Measurements from ENCODE around the gene CAMTA1.

Gene CAMTA1

DNA sequence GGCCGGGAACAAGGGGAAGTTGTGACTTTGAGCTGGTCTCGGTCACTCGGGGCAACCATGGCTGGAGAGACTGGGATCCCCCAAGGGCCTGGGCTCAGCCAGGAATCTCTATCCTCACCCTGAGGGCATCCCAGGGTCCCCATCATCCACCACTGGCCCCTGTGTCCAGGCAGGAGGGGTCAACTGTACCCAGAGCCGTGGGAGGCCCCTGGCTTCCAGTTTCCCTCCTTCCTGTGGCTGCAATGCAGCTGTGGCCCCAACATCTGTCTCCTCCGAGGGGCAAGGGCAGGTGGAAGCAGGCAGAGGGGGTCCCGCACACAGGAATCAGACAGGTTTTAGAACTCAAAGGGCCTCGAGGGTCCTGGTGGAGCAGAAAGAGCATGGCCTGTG is 653.1 kb downstream of the CAMTA1 start:
- no peak overlapping the region for H3K27ac ChIP-seq (ENCODE audit: poor library complexity, severe bottlenecking)
- TF ChIP-seq, protein P1, sequence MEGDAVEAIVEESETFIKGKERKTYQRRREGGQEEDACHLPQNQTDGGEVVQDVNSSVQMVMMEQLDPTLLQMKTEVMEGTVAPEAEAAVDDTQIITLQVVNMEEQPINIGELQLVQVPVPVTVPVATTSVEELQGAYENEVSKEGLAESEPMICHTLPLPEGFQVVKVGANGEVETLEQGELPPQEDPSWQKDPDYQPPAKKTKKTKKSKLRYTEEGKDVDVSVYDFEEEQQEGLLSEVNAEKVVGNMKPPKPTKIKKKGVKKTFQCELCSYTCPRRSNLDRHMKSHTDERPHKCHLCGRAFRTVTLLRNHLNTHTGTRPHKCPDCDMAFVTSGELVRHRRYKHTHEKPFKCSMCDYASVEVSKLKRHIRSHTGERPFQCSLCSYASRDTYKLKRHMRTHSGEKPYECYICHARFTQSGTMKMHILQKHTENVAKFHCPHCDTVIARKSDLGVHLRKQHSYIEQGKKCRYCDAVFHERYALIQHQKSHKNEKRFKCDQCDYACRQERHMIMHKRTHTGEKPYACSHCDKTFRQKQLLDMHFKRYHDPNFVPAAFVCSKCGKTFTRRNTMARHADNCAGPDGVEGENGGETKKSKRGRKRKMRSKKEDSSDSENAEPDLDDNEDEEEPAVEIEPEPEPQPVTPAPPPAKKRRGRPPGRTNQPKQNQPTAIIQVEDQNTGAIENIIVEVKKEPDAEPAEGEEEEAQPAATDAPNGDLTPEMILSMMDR (IDR thresholded peaks at IDR 0.05; ENCODE audit: poor library complexity, severe bottlenecking) = no peak
- H3K36me3 ChIP-seq (ENCODE audit: low read depth) = no peaks in the 10 kb centered on the region
- ATAC-seq (ENCODE audit: low read depth) (no peak), DNase-seq (ENCODE audit: low spot score) (no peak)
- H3K9me3 ChIP-seq (ENCODE audit: severe bottlenecking) = no peaks in the 10 kb centered on the region
- no peaks in the 10 kb centered on the region for H3K4me1 ChIP-seq (ENCODE audit: insufficient read depth, poor library complexity, severe bottlenecking)
- no peak overlapping the region for H3K4me3 ChIP-seq (ENCODE audit: severe bottlenecking)
- no peaks in the 10 kb centered on the region for H3K27me3 ChIP-seq (ENCODE audit: insufficient read depth, poor library complexity, severe bottlenecking)

DNA sequence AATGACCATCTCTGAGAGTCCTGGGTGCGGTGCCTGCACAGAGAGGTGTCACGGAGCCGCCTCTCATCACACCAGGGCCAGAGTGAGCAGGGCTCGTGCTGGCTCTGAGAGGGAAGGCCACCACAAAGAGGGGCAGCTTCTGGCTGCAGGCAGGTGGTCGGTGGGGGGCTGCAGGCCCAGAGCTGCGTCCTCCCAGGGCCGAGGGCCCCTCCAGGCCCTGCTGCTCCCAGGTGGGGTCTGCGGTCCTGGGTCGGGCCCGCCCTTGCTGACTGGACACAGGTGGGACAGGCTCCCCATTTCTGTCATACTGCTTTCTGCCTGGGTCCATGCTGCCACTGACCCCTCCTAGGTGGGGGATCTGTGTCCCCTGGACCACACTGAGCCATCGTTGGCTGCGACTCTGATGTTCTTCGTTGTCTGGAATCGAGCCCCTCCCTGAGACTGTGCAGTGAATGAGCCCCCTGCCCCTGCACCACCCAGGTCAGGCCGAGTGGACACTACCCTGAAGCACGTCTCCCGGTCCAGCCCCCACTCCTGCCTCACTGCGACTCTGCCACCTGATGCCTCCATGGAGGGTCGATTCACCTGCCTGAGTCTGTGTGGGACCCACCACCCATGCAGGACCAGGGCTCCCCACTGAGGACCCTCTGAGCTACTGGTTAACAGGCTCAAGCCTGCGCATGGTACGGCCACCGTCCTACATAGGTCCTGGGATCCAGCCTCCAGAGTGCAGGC is 653.8 kb downstream of the CAMTA1 start:
- DNase-seq (ENCODE audit: low spot score) (no peak), ATAC-seq (ENCODE audit: low read depth) (no peak)
- H3K4me1 ChIP-seq (ENCODE audit: insufficient read depth, poor library complexity, severe bottlenecking) = no peaks in the 10 kb centered on the region

GRCh38 chr1:7440154-7440553 is 654.9 kb downstream of the CAMTA1 start:
- Histone ChIP-seq H3K9me3 (ENCODE audit: severe bottlenecking) (no peaks in the 10 kb centered on the region), H3K36me3 (ENCODE audit: low read depth) (no peaks in the 10 kb centered on the region), H3K4me3 (ENCODE audit: severe bottlenecking) (no peak overlapping the region), H3K27me3 (ENCODE audit: insufficient read depth, poor library complexity, severe bottlenecking) (no peaks in the 10 kb centered on the region), H3K27ac (ENCODE audit: poor library complexity, severe bottlenecking) (no peak overlapping the region), H3K4me1 (ENCODE audit: insufficient read depth, poor library complexity, severe bottlenecking) (no peaks in the 10 kb centered on the region)
- ATAC-seq (ENCODE audit: low read depth) (no peak), DNase-seq (ENCODE audit: low spot score) (no peak)
- TF ChIP-seq, protein P1 (IDR thresholded peaks at IDR 0.05; ENCODE audit: poor library complexity, severe bottlenecking) = no peak

More for the DNA sequence above, 653.8 kb downstream of the CAMTA1 start:
- no peak overlapping the region for H3K27ac ChIP-seq (ENCODE audit: poor library complexity, severe bottlenecking)
- H3K36me3 ChIP-seq (ENCODE audit: low read depth) = no peaks in the 10 kb centered on the region
- no peak overlapping the region for H3K4me3 ChIP-seq (ENCODE audit: severe bottlenecking)
- TF ChIP-seq, protein P1 (IDR thresholded peaks at IDR 0.05; ENCODE audit: poor library complexity, severe bottlenecking) = no peak
- H3K27me3 ChIP-seq (ENCODE audit: insufficient read depth, poor library complexity, severe bottlenecking) = no peaks in the 10 kb centered on the region
- no peaks in the 10 kb centered on the region for H3K9me3 ChIP-seq (ENCODE audit: severe bottlenecking)

GRCh38 chr1:7441143-7441841 is 656.0 kb downstream of the CAMTA1 start:
- Histone ChIP-seq H3K4me1 (ENCODE audit: insufficient read depth, poor library complexity, severe bottlenecking) (no peaks in the 10 kb centered on the region), H3K4me3 (ENCODE audit: severe bottlenecking) (no peak overlapping the region), H3K27ac (ENCODE audit: poor library complexity, severe bottlenecking) (no peak overlapping the region), H3K36me3 (ENCODE audit: low read depth) (no peaks in the 10 kb centered on the region), H3K9me3 (ENCODE audit: severe bottlenecking) (no peaks in the 10 kb centered on the region), H3K27me3 (ENCODE audit: insufficient read depth, poor library complexity, severe bottlenecking) (no peaks in the 10 kb centered on the region)
- no peak for DNase-seq (ENCODE audit: low spot score)
- no peak for ATAC-seq (ENCODE audit: low read depth)
- TF ChIP-seq, protein P1 (IDR thresholded peaks at IDR 0.05; ENCODE audit: poor library complexity, severe bottlenecking) = no peak

GRCh38 chr1:7442036-7442435 is 656.8 kb downstream of the CAMTA1 start:
- DNase-seq (ENCODE audit: low spot score) = no peak
- TF ChIP-seq, protein P1 (IDR thresholded peaks at IDR 0.05; ENCODE audit: poor library complexity, severe bottlenecking) = no peak
- H3K4me1 ChIP-seq (ENCODE audit: insufficient read depth, poor library complexity, severe bottlenecking) = no peaks in the 10 kb centered on the region
- no peaks in the 10 kb centered on the region for H3K36me3 ChIP-seq (ENCODE audit: low read depth)
- H3K27me3 ChIP-seq (ENCODE audit: insufficient read depth, poor library complexity, severe bottlenecking) = no peaks in the 10 kb centered on the region
- H3K4me3 ChIP-seq (ENCODE audit: severe bottlenecking) = no peak overlapping the region
- no peak overlapping the region for H3K27ac ChIP-seq (ENCODE audit: poor library complexity, severe bottlenecking)
- ATAC-seq (ENCODE audit: low read depth) = no peak
- no peaks in the 10 kb centered on the region for H3K9me3 ChIP-seq (ENCODE audit: severe bottlenecking)

Measured in RWPE2 (cell line).